Measurements from ENCODE around the gene MESP1.

Gene MESP1

DNA sequence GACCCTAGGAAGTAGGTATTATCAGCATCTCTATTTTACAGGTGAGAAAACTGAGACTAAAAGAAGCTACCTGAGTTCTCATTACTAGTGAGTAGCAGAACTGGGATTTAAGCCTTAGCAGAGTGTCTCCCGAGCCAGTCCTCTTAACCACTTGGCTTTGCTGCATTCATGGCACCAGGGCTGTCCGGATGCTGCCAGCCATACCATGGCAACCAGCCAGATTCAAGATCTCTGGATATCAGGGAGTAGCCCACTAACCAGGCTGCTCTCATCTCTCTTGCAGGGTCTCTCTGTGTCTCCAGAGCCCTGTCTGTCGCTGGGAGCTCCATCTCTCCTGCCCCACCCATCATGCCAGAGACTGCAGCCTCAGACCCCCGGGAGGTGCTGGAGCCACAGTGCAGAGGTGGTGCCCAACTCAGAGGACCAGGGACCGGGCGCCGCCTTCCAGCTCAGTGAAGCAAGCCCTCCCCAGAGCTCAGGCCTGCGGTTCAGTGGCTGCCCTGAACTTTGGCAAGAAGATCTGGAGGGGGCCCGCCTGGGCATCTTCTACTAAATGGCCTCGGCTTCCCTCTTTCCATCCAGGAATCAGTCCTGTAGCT is 26.8 kb upstream of the MESP1 start:
- H3K4me3 ChIP-seq (IDR thresholded peaks at IDR 0.05; ENCODE audit: insufficient read depth, low read depth, low read length) = no peak overlapping the region
- H3K9ac ChIP-seq = no peak overlapping the region
- no peaks in the 10 kb centered on the region for H3K27me3 ChIP-seq (ENCODE audit: insufficient read depth, low read depth)
- H3K36me3 ChIP-seq (ENCODE audit: insufficient read depth) = no peaks in the 10 kb centered on the region
- H3K79me2 ChIP-seq (ENCODE audit: insufficient read depth, low read depth) = no peaks in the 10 kb centered on the region
- TF ChIP-seq, protein P1, sequence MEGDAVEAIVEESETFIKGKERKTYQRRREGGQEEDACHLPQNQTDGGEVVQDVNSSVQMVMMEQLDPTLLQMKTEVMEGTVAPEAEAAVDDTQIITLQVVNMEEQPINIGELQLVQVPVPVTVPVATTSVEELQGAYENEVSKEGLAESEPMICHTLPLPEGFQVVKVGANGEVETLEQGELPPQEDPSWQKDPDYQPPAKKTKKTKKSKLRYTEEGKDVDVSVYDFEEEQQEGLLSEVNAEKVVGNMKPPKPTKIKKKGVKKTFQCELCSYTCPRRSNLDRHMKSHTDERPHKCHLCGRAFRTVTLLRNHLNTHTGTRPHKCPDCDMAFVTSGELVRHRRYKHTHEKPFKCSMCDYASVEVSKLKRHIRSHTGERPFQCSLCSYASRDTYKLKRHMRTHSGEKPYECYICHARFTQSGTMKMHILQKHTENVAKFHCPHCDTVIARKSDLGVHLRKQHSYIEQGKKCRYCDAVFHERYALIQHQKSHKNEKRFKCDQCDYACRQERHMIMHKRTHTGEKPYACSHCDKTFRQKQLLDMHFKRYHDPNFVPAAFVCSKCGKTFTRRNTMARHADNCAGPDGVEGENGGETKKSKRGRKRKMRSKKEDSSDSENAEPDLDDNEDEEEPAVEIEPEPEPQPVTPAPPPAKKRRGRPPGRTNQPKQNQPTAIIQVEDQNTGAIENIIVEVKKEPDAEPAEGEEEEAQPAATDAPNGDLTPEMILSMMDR (conservative IDR thresholded peaks at IDR 0.05; ENCODE audit: low read depth, low read length) = no peak
- no peak overlapping the region for H3K27ac ChIP-seq
- H2AFZ ChIP-seq (ENCODE audit: low read depth) = no peak overlapping the region
- peaks cover 60% of the 10 kb centered on the region for H3K4me1 ChIP-seq (ENCODE audit: low read depth, poor library complexity, severe bottlenecking)
- H3K4me2 ChIP-seq = no peak overlapping the region
- no peaks in the 10 kb centered on the region for H4K20me1 ChIP-seq (ENCODE audit: insufficient read depth)

DNA sequence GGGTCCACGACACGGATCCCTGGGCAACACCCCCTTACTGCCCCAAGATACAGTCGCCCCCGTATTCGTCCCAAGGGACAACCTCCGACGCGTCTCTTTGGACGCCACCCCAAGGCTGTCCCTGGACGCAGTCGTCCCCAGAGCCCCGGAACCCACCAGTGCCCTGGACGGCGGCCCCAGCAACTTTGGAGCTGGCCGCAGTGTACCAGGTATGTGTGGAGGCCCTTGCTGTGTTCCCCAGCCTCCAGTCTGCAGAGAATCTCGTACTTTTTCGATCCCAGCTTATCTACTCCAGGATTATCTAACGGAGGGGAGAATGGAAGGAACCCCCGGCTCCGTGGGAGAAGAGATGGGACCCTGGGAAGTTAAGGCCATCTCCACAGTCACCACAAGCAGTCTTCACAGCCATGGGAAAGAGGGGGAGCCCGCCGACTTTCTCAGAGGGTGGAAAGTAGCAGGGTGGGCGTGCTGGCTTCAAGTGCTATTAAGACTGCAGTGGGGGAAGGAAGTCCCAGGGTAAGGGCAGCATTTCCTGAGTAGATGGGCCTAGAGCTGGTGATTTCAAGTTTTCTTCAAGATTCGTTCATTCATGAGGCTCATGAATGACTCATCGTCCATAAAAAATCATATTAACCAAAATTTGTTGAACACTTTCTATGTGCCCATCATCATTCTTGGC is 26.2 kb upstream of the MESP1 start:
- no peak overlapping the region for H2AFZ ChIP-seq (ENCODE audit: low read depth)

DNA sequence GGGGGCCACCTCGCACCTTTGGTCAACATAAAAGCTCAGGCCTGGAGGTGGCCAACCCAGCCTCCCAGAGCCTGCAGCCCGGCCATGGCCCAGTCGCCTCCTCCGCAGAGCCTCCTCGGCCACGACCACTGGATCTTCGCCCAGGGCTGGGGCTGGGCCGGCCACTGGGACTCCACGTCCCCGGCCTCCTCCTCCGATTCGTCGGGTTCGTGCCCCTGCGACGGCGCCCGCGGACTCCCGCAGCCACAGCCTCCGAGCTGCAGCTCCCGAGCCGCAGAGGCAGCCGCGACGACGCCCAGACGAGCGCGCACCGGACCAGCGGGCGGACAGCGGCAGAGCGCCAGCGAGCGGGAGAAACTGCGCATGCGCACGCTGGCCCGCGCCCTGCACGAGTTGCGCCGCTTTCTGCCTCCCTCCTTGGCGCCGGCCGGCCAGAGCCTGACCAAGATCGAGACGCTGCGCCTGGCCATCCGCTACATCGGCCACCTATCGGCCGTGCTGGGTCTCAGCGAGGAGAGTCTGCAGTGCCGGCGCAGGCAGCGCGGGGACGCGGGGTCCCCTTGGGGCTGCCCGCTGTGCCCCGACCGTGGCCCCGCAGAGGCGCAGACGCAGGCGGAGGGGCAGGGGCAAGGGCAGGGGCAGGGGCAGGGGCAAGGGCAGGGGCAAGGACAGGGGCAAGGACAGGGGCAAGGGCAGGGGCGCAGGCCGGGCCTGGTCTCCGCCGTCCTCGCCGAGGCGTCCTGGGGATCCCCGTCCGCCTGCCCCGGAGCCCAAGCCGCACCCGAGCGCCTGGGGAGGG is 25.4 kb upstream of the MESP1 start, which contains the start of gene MESP2:
Gene MESP2, plus strand, starts transcription at position 59 of the 799 bp plus-strand sequence. Its CDS starts 26 bp downstream, at position 85.
- Histone ChIP-seq H3K27ac (no peak within 1 kb of the TSS), H3K9ac (no peak within 1 kb of the TSS; the same call in 1 of the 2 replicates), H2AFZ (ENCODE audit: low read depth) (peak within 1 kb of the TSS; percentile 75), H3K36me3 (ENCODE audit: insufficient read depth) (no peaks in the 10 kb centered on the region), H3K79me2 (ENCODE audit: insufficient read depth, low read depth) (no peaks in the 10 kb centered on the region), H4K20me1 (ENCODE audit: insufficient read depth) (no peaks in the 10 kb centered on the region), H3K4me3 (IDR thresholded peaks at IDR 0.05; ENCODE audit: insufficient read depth, low read depth, low read length) (no peak within 1 kb of the TSS), H3K4me1 (ENCODE audit: low read depth, poor library complexity, severe bottlenecking) (peaks cover 50% of the 10 kb centered on the region), H3K27me3 (ENCODE audit: insufficient read depth, low read depth) (no peaks in the 10 kb centered on the region), H3K4me2 (peak within 1 kb of the TSS; percentile 60)
- TF ChIP-seq, protein P1 (conservative IDR thresholded peaks at IDR 0.05; ENCODE audit: low read depth, low read length) = no peak

More for the DNA sequence above, 26.2 kb upstream of the MESP1 start:
- TF ChIP-seq, protein P1 (conservative IDR thresholded peaks at IDR 0.05; ENCODE audit: low read depth, low read length) = no peak
- no peaks in the 10 kb centered on the region for H3K79me2 ChIP-seq (ENCODE audit: insufficient read depth, low read depth)
- H3K4me3 ChIP-seq (IDR thresholded peaks at IDR 0.05; ENCODE audit: insufficient read depth, low read depth, low read length) = no peak overlapping the region
- H3K36me3 ChIP-seq (ENCODE audit: insufficient read depth) = no peaks in the 10 kb centered on the region
- H3K9ac ChIP-seq = no peak overlapping the region
- peaks cover 57% of the 10 kb centered on the region for H3K4me1 ChIP-seq (ENCODE audit: low read depth, poor library complexity, severe bottlenecking)
- no peak overlapping the region for H3K4me2 ChIP-seq
- no peaks in the 10 kb centered on the region for H3K27me3 ChIP-seq (ENCODE audit: insufficient read depth, low read depth)
- H3K27ac ChIP-seq = no peak overlapping the region
- H4K20me1 ChIP-seq (ENCODE audit: insufficient read depth) = no peaks in the 10 kb centered on the region

GRCh38 chr15:89775815-89776214 is 24.8 kb upstream of the MESP1 start:
- Histone ChIP-seq H3K4me2 (peak overlapping the region; percentile 60), H2AFZ (ENCODE audit: low read depth) (peak overlapping the region; percentile 75)

More at GRCh38 chr15:89775815-89776214, 24.8 kb upstream of the MESP1 start:
- Histone ChIP-seq H4K20me1 (ENCODE audit: insufficient read depth) (no peaks in the 10 kb centered on the region), H3K36me3 (ENCODE audit: insufficient read depth) (no peaks in the 10 kb centered on the region), H3K27me3 (ENCODE audit: insufficient read depth, low read depth) (no peaks in the 10 kb centered on the region), H3K79me2 (ENCODE audit: insufficient read depth, low read depth) (no peaks in the 10 kb centered on the region), H3K4me3 (IDR thresholded peaks at IDR 0.05; ENCODE audit: insufficient read depth, low read depth, low read length) (no peak overlapping the region), H3K9ac (no peak overlapping the region), H3K4me1 (ENCODE audit: low read depth, poor library complexity, severe bottlenecking) (peaks cover 43% of the 10 kb centered on the region), H3K27ac (no peak overlapping the region)
- TF ChIP-seq, protein P1 (conservative IDR thresholded peaks at IDR 0.05; ENCODE audit: low read depth, low read length) = no peak

All from KMS-11 (cell line).